Hematopoietic multipotent progenitor cell treated with erythropoietin and hydrocortisone succinate and interleukin-3 and kit ligand, for 4 days (in vitro differentiated cells): ENCODE results near the gene APH1A.
"Not testable (repeated sequence)": the region's sequence is repeated elsewhere in the genome, so short reads cannot be mapped to it uniquely, and the experiment has no call there.

Experiments
- DNase-seq: peaks from one replicate; pipeline ENCODE4 v3.0.0-alpha.2; 2015

The APH1A gene

DNA sequence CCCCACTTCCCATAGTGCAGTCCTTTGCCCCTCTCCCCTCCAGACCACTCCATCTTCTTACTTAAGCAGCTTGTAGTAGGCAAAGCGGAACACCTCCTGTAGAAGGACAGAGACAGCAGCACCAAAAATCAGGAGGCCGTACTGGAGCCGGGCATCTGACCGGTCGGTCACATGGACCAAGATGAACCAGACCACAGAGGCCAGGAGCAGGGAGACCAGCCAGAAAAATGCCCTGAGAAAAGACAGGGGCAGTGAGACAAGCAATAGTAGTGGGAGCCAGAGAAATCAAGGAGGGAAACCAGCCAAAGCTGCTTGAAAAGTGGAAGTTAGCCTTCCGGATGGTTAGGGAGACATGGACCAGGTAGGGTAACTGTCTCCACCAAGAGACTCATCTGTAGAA lies 920 bp downstream of the APH1A start:
- no peak for DNase-seq

DNA sequence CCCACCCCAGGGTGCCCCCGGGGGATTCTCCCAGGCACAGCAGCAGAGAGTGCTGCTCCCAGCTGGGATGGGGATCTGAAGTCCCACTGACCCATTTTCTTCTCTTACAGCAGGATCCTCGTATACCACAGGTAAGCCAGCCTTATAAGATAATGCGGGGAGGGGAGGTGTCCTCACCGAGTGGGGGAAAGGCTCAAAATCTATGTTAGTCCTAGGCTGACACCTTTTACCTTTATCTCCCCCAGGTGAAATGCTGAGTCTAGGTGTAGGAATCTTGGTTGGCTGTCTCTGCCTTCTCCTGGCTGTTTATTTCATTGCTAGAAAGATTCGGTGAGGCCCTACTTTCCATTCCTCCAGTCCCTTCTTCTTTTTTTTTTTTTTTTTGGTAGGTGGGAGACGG lies 5.3 kb downstream of the APH1A start:
- DNase-seq, result no peak

GRCh38 chr1:150262388-150263320 lies 6.2 kb downstream of the APH1A start:
- DNase-seq, result peak; percentile 24

GRCh38 chr1:150261367-150261766 lies 7.4 kb downstream of the APH1A start:
- DNase-seq, result no peak

DNA sequence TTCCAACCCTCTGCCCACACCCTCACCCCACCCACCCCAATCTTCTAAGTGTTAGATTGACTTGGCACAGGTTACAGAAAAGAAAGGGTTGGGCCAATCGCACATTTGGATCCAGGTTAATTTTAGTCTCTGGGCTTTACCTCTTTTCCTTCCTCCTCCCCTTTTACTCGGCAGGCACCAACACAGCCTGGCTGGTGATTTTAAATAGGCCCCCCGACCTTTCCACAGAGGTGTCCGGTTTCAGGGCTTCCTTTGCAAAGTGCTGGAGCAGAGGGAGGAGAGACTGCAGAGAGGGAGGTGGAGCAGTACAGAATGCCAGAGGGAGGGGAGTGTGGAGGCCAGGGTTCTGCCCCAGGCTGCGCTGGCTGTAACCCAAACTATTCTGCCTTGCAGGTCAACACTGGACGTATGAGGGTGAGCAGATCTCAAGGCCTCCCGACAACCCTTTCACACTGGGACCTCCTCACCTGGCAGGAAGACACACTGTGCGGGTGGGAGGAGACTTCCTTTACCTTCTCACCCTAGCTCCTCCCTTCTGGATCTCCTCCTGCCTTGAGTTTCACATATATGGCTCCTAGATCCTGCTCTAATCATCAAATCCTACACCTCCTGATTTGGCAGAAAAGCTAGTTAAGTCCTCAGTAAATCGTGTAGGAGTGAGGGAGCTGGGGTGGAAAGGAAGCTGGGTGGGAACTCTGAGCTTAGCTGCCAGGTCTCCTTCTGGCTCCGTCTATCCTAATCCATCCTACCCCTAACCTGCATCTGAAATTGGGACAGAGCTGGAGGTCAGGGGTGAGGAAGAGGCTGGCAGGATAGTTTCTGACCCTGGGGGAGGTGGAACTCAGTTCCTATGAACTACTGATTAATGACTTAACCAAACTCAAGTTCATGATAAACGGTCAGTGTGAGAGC lies 8.8 kb downstream of the APH1A start:
- DNase-seq, result no peak

DNA sequence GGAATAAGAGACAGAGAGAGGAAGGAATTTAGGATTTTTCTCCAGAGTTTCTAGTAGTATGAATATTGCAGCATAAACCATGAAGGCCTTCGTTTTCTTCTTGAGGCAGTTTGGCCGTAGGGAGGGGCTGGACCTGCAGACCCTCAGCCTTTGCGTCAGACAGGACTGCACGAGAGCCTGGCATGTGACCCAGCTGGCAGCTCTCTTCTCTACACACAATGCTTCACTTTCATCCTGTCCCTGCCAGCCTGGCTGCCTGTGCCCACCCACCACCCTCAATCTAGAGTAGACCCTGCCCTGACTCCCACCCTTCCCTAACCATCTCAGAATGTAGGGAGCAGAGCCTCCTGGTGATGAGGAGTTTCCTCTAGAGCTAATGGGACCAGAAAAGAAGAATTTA lies 9.6 kb downstream of the APH1A start:
- no peak for DNase-seq

- DNase-seq, result peak; percentile 25
These were observed 10.9 kb downstream of the APH1A start, which contains the start of gene CA14 for GRCh38 chr1:150257624-150258585. CA14 (plus strand) TSS chr1:150257774; CDS start chr1:150258129, 355 bp downstream.

- no peak for DNase-seq
These were observed 12.1 kb downstream of the APH1A start for GRCh38 chr1:150256554-150257341.

GRCh38 chr1:150256198-150256553 lies 12.6 kb downstream of the APH1A start:
- DNase-seq, result no peak

- DNase-seq, result no peak
These were observed 18.9 kb downstream of the APH1A start for GRCh38 chr1:150249936-150250335.

GRCh38 chr1:150243003-150243402 lies 25.8 kb downstream of the APH1A start:
- DNase-seq, result no peak

DNA sequence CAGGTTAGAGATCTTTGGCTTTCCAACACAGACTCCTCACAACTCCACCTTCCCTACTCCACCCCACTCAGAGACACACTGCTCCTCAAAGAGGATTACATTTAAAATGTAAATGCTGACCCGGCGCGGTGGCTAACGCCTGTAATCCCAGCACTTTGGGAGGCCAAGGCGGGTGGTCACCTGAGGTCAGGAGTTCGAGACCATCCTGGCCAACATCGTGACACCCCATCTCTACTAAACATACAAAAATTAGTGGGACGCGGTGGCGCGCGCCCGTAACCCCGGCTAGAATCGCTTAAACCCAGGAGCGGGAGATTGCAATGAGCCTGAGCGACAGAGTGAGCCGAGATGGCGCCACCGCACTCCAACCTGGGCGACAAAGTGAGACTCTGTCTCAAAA lies 31.1 kb downstream of the APH1A start:
- DNase-seq, result no peak

DNA sequence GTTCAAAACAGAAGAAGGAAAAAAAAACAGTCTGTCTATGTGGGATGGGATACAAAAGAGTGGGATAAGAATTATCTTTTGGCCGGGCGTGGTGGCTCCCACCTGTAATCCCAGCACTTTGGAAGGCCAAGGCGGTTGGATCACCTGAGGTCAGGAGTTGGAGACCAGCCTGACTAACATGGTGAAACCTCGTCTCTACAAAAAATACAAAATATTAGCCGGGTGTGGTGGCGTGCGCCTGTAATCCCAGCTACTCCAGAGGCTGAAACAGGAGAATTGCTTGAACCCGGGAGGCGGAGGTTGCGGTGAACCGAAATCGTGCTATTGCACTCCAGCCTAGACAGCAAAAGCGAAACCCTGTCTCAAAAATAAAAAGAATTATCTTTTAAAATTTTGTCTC lies 31.6 kb downstream of the APH1A start:
- DNase-seq, result not testable (repeated sequence)

DNA sequence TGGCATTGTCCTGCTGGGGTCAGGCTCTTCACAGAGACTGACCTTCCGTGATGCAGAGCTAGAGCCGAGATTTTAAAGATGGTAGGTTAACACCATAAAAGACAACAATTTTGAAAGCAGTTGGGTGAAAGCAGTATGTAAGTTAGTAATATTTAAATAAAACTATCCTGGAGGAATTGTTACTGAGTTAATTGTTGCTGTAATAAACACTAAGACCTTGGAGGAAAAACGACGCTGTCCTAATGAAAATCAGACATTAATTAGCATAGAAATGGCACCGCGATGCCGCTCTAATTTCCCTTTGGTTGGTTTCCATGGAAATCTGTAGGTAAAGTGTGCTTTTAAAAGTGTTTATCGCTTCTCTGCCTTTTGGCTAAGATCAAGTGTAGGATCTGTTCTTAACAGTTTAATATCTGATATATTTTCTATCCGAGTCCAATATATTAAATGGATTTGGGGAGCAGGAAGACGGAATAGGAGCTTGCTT lies 32.2 kb downstream of the APH1A start:
- DNase-seq, result no peak

- peak; percentile 100 for DNase-seq
These were observed 32.8 kb downstream of the APH1A start, which contains the start of gene ANP32E for GRCh38 chr1:150235852-150236613. ANP32E (minus strand) TSS chr1:150236112; CDS start chr1:150235786, 326 bp downstream.

DNA sequence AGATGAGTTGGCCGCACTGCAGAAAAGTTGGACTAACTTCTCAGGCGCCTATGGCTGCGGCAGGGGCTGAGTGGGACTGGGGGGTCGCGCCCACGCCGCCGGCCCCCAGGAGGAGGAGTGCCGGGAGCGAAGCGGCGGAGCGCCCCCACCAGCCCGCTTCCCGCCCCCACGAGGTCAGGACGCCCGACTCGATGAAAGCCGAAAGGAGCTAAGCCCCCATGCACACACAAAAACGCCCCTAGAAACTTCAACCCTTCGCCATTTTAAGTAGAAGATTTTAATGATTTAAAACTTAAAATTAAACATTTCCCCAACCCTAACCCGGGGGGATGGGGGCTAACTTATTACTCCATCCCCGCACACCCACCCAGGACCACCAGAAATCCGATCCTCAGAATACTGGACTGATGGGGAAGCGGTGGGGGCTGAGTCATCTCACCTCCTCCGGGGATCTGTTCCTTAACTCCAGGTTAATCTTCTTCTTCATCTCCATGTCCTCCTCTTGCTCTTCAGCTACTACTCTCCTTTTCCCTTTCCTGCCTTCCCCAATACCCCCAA lies 33.4 kb downstream of the APH1A start:
- DNase-seq, result peak; percentile 46

DNA sequence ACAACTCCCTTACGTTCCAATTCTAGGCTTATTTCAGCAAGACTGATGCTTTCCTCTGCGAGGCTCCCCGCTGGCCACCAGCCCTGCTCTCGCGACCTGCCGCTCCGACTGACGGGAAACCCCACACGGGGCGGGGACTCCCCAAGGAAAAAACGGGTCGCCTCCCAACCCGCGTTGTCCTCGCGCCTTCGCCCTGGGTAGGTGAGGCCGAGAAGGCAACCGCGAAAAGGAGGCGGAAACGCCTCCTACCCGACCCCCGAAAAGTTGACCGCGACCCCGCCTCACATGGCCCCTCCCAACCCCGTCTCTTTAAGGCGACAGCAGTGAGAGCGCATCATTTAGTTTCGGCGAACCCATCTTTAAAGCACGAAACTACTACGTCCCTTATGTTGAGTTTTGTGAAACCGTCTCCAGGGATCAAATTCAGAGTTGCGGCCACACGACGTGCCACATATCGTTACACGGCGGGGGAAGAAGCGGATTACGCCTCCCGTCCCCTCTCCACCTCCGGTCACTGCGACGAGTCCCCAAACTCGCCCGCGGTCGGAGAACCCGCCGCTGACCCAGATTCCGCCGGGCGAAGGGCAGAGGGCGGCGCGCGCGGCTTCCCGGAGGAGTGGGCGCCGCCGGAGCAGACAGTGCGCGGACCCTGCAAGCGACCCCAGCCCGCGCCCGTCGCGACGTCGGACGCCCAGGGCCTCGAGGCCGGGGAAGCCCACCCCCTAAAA lies 34.1 kb downstream of the APH1A start:
- peak; percentile 96 for DNase-seq

GRCh38 chr1:150234309-150234565 lies 34.6 kb downstream of the APH1A start:
- DNase-seq, result no peak
